ENCODE data around the gene CARMIL1. TPM values are rescaled to one million over a fixed set of nuclear protein-coding genes. Genes with fewer than 3 reads are reported as not detected.

Gene CARMIL1
- total and polyA plus RNA-seq, 2 of the 8 experiments (the other 6 are each of a cell fraction or from before 2014, with no cell fraction given) = 20.3 to 40.4 TPM

DNA sequence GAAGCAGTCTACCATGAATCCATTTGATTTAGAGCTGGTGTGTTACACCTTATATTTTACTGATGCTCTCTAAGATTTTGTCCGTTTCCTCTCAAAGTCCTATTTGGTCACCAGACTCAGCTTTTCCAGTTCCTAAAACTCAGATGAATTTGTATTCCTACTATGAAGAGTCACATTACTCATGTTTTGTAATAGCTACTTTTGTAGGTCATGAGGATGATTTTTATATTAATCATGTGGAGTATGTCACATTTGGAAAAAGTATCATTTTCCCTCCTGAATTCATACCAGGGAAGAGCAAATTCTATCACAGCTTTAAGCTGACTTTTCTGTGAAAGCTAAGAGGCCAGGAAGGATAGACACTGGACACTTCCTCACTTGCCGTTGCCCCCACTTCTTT, 232.2 kb downstream of the CARMIL1 start:
- Histone ChIP-seq H3K36me3 (ENCODE audit: control insufficient read depth in 2 of 4, insufficient read depth in 4 of 4, low read length in 3 of 4) (peaks cover 0 to 3% (median 0%) of the 10 kb centered on the region in 4 experiments; a peak in 1 of 8 replicates), H2BK120ac (replicated peaks; ENCODE audit: low read depth, low read length) (no peak overlapping the region), H3K4me2 (ENCODE audit: insufficient read depth in 1 of 2, low read depth in 2 of 2, low read length in 2 of 2) (no peak overlapping the region), H3K4ac (replicated peaks; ENCODE audit: insufficient read length, low read depth, low read length) (no peak overlapping the region), H2BK12ac (ENCODE audit: low read depth, low read length) (no peak overlapping the region), H3K18ac (ENCODE audit: extremely low read depth, low read length) (no peak overlapping the region), H3K4me3 (ENCODE audit: extremely low read depth in 1 of 4, insufficient read depth in 2 of 4, low read depth in 3 of 4, low read length in 4 of 4) (no peak overlapping the region), H2BK15ac (ENCODE audit: low read length) (no peak overlapping the region), H3K9me3 (ENCODE audit: insufficient read depth in 2 of 2, low read depth in 1 of 2, low read length in 1 of 2) (no peaks in the 10 kb centered on the region), H3K79me1 (ENCODE audit: low read depth, low read length) (no peaks in the 10 kb centered on the region), H2BK5ac (ENCODE audit: low read depth, low read length) (no peak overlapping the region), H4K91ac (replicated peaks; ENCODE audit: insufficient read length, low read length) (no peak overlapping the region), H3K23me2 (ENCODE audit: low read depth, low read length) (no peaks in the 10 kb centered on the region), H3K27me3 (replicated peaks in 1 of 4; ENCODE audit: control insufficient read depth in 3 of 4, extremely low read depth in 1 of 4, insufficient read depth in 3 of 4, low read length in 3 of 4) (no peaks in the 10 kb centered on the region), H3K79me2 (ENCODE audit: control insufficient read depth in 1 of 2, insufficient read depth in 2 of 2, low read length in 2 of 2) (no peaks in the 10 kb centered on the region), H4K5ac (ENCODE audit: insufficient read length, low read depth, low read length) (no peak overlapping the region), H4K20me1 (replicated peaks in 1 of 2; ENCODE audit: control insufficient read depth in 1 of 2, insufficient read depth in 2 of 2, low read length in 2 of 2) (peaks cover 0 to 2% of the 10 kb centered on the region in 2 experiments), H2AK5ac (ENCODE audit: low read depth, low read length) (no peak overlapping the region), H3K27ac (ENCODE audit: low read depth, low read length) (no peak overlapping the region), H3K56ac (replicated peaks; ENCODE audit: insufficient read length, low read depth, low read length) (no peak overlapping the region), H3K23ac (ENCODE audit: insufficient read length) (no peak overlapping the region), H2BK20ac (ENCODE audit: low read length) (no peak overlapping the region), H3K9ac (replicated peaks in 1 of 4; ENCODE audit: extremely low read depth in 1 of 4, low read depth in 3 of 4, low read length in 3 of 4) (no peak overlapping the region), H3K14ac (ENCODE audit: insufficient read length) (no peak overlapping the region), H3K4me1 (replicated peaks in 1 of 4; ENCODE audit: control insufficient read depth in 3 of 4, insufficient read depth in 4 of 4, low read length in 3 of 4) (no peaks in the 10 kb centered on the region), H4K8ac (ENCODE audit: extremely low read depth, insufficient read depth, low read length) (no peak overlapping the region), H2AFZ (ENCODE audit: low read length) (no peak overlapping the region)
- ChIA-PET POLR2A (ENCODE audit: partially characterized antibody) (no interaction called here), CTCF (ENCODE audit: partially characterized antibody) (interaction anchor here (0.5 to 1.5 kb wide), 4 partner anchors 22 to 745 kb away, joined by 3 to 4 read pairs (median 4); no protein-coding TSS in a partner anchor)
- FAIRE-seq = no peak
- WGBS, 2 experiments (ENCODE audit: extremely low coverage in 1 of 2, insufficient coverage in 1 of 2, insufficient read length in 1 of 2, insufficient replicate concordance in 2 of 2, low coverage in 1 of 2, low lambda C conversion rate in 2 of 2, missing lambda C conversion rate in 1 of 2) = 50% methylated on average over 2 of the region's 2 CpGs; no CpG with 5 or more reads in 1 of the 2 experiments
- TF ChIP-seq KDM1A (IDR thresholded peaks at IDR 0.05; ENCODE audit: borderline replicate concordance, low read length) (no peak), CREB1 (IDR thresholded peaks at IDR 0.05) (no peak), BCL11A (IDR thresholded peaks at IDR 0.05; ENCODE audit: low read depth in 2 of 2, low read length in 2 of 2) (no peak), SAP30 (IDR thresholded peaks at IDR 0.05; ENCODE audit: insufficient read depth, insufficient replicate concordance, low read length) (no peak), PHF8 (conservative IDR thresholded peaks at IDR 0.05; ENCODE audit: low read depth, low read length) (no peak), ZNF274 (IDR thresholded peaks at IDR 0.05; ENCODE audit: borderline replicate concordance, extremely low read depth, low read length) (no peak)
- DNase-seq (ENCODE audit: low read depth in 1 of 2, low spot score in 2 of 2) = no peak

All from H1 (cell line).